ENCODE measurements around the gene POMGNT1. TPM values are rescaled to one million over a fixed set of nuclear protein-coding genes. Genes with fewer than 3 reads are reported as not detected.
A peak's percentile ranks its signal among the peaks of the same experiment; 100 is the strongest.

The POMGNT1 gene
- total RNA-seq, 1 experiment from 2014 or later = 92.5 TPM

GRCh38 chr1:46199233-46199749 lies 1.1 kb upstream of the POMGNT1 start:
- Histone ChIP-seq H3K27me3 (ENCODE audit: low read length) (no peaks in the 10 kb centered on the region), H3K4me1 (ENCODE audit: insufficient read depth, low read length) (peaks cover 9% of the 10 kb centered on the region), H3K4me2 (ENCODE audit: low read length) (peak overlapping the region; percentile 99; the same call in 1 of the 2 replicates), H3F3A (ENCODE audit: low read length, unreplicated experiment) (no peaks in the 10 kb centered on the region), H3K4me3 (ENCODE audit: low read length) (peak overlapping the region; percentile 95), H3K27ac (ENCODE audit: low read length) (no peak overlapping the region), H3K9ac (ENCODE audit: low read length) (0 out of 2 replicates have a peak overlapping the region, but pooled peaks have one; percentile 95), H3K36me3 (ENCODE audit: low read depth, low read length) (no peaks in the 10 kb centered on the region; the same call in 1 of the 2 replicates), H3K79me2 (ENCODE audit: low read length) (peaks cover 23% of the 10 kb centered on the region), H3K9me2 (replicated peaks; ENCODE audit: low read length) (no peaks in the 10 kb centered on the region), H4K20me1 (ENCODE audit: low read length) (no peaks in the 10 kb centered on the region), H3K9me3 (ENCODE audit: low read length) (no peaks in the 10 kb centered on the region), H2AFZ (ENCODE audit: low read length) (no peak overlapping the region)
- ATAC-seq = no peak
- ChIA-PET CTCF (interaction anchor here (1.0 to 1.6 kb wide), 3 partner anchors 16 to 64 kb away, joined by 4 to 7 read pairs (median 7); no protein-coding TSS in a partner anchor), POLR2A (ENCODE audit: unreplicated experiment) (interaction anchor here (0.7 kb wide), 1 partner anchor 315 kb away, joined by 3 read pairs; no protein-coding TSS in a partner anchor)
- TF ChIP-seq EZH2phosphoT487 (IDR thresholded peaks at IDR 0.05; ENCODE audit: borderline replicate concordance, low read length) (no peak), CTCF (conservative IDR thresholded peaks at IDR 0.05; ENCODE audit: low read depth, low read length) (no peak), EZH2 (IDR thresholded peaks at IDR 0.05; ENCODE audit: low read length, unreplicated experiment) (no peak)
- BruUV-seq (replicated peaks) = no TSS peak
- intact Hi-C loops (cut with micrococcal nuclease) = no loop called here
- no peak for DNase-seq

- H3K36me3 ChIP-seq (ENCODE audit: low read depth, low read length) = peaks cover 3% of the 10 kb centered on the region
- H3F3A ChIP-seq (ENCODE audit: low read length, unreplicated experiment) = no peaks in the 10 kb centered on the region
- no TSS peak for BruUV-seq (replicated peaks)
- H3K9me2 ChIP-seq (replicated peaks; ENCODE audit: low read length) = no peaks in the 10 kb centered on the region
- POLR2A ChIA-PET (ENCODE audit: unreplicated experiment) = no interaction called here
- H3K4me3 ChIP-seq (ENCODE audit: low read length) = peak overlapping the region; percentile 75
- peak overlapping the region; percentile 92 for H2AFZ ChIP-seq (ENCODE audit: low read length)
- DNase-seq (no peak), ATAC-seq (peak; percentile 27; the same call in 1 of the 2 replicates)
- CTCF ChIA-PET = interaction anchor here (0.6 kb wide), 1 partner anchor 16 kb away, joined by 3 read pairs; no protein-coding TSS in a partner anchor
- peak overlapping the region; percentile 72 for H3K27ac ChIP-seq (ENCODE audit: low read length)
- H3K9ac ChIP-seq (ENCODE audit: low read length) = peak overlapping the region; percentile 95
- peaks cover 9% of the 10 kb centered on the region for H3K4me1 ChIP-seq (ENCODE audit: insufficient read depth, low read length)
- no peaks in the 10 kb centered on the region for H4K20me1 ChIP-seq (ENCODE audit: low read length)
- peaks cover 23% of the 10 kb centered on the region for H3K79me2 ChIP-seq (ENCODE audit: low read length)
- H3K4me2 ChIP-seq (ENCODE audit: low read length) = peak overlapping the region; percentile 86
- H3K9me3 ChIP-seq (ENCODE audit: low read length) = no peaks in the 10 kb centered on the region
- TF ChIP-seq EZH2phosphoT487 (IDR thresholded peaks at IDR 0.05; ENCODE audit: borderline replicate concordance, low read length) (no peak), CTCF (conservative IDR thresholded peaks at IDR 0.05; ENCODE audit: low read depth, low read length) (no peak), EZH2 (IDR thresholded peaks at IDR 0.05; ENCODE audit: low read length, unreplicated experiment) (no peak)
- H3K27me3 ChIP-seq (ENCODE audit: low read length) = no peaks in the 10 kb centered on the region
- intact Hi-C loops (cut with micrococcal nuclease) = no loop called here
Observed at GRCh38 chr1:46197560-46197963, 672 bp downstream of the POMGNT1 start.

- ChIA-PET CTCF (no interaction called here), POLR2A (ENCODE audit: unreplicated experiment) (interaction anchor here (0.6 kb wide), 1 partner anchor 19 kb away, joined by 3 read pairs; no protein-coding TSS in a partner anchor)
- Histone ChIP-seq H3K9me3 (ENCODE audit: low read length) (no peaks in the 10 kb centered on the region), H2AFZ (ENCODE audit: low read length) (no peak overlapping the region), H3K27me3 (ENCODE audit: low read length) (no peaks in the 10 kb centered on the region), H3K27ac (ENCODE audit: low read length) (no peak overlapping the region), H3K36me3 (ENCODE audit: low read depth, low read length) (peaks cover 3% of the 10 kb centered on the region), H3K9me2 (replicated peaks; ENCODE audit: low read length) (no peaks in the 10 kb centered on the region), H4K20me1 (ENCODE audit: low read length) (no peaks in the 10 kb centered on the region), H3K4me2 (ENCODE audit: low read length) (0 out of 2 replicates have a peak overlapping the region, but pooled peaks have one; percentile 86), H3K9ac (ENCODE audit: low read length) (no peak overlapping the region), H3K4me1 (ENCODE audit: insufficient read depth, low read length) (peaks cover 9% of the 10 kb centered on the region), H3F3A (ENCODE audit: low read length, unreplicated experiment) (no peaks in the 10 kb centered on the region), H3K79me2 (ENCODE audit: low read length) (peaks cover 23% of the 10 kb centered on the region), H3K4me3 (ENCODE audit: low read length) (no peak overlapping the region)
- no peak for DNase-seq
- no peak for TF ChIP-seq CTCF (conservative IDR thresholded peaks at IDR 0.05; ENCODE audit: low read depth, low read length)
- no peak for TF ChIP-seq EZH2phosphoT487 (IDR thresholded peaks at IDR 0.05; ENCODE audit: borderline replicate concordance, low read length)
- no peak for TF ChIP-seq EZH2 (IDR thresholded peaks at IDR 0.05; ENCODE audit: low read length, unreplicated experiment)
- intact Hi-C loops (cut with micrococcal nuclease) = no loop called here
- no peak for ATAC-seq
- BruUV-seq (replicated peaks) = no TSS peak
Observed at GRCh38 chr1:46196609-46197008, 1.6 kb downstream of the POMGNT1 start.
